PC-3 (cell line): ENCODE measurements around the gene HNRNPL. TPM values are rescaled to one million over a fixed set of nuclear protein-coding genes. Genes with fewer than 3 reads are reported as not detected.

ENCODE experiments used
- ATAC-seq: fragments of 200-7000 bp; cut with Tn5 transposase; 2 replicates; pipeline ENCODE4 v1.9.1; 2020; ENCODE audit warnings: mild to moderate bottlenecking, moderate library complexity
- BruUV-seq: library from RNA; stranded (reverse); fragments of 400-500 nt; replicated peaks from 2 replicates; lab custom pipeline; 2021; lab: Mats Ljungman, UMichigan
- CTCF ChIA-PET: fragments of 300-600 bp; sonication (Branson Sonifier 250); formaldehyde crosslinking; loops from one replicate; lab custom pipeline; 2022; ENCODE audit warnings: antibody characterized with exemption; lab: Charles Lee
- POLR2A ChIA-PET: fragments of 300-600 bp; sonication (Branson Sonifier 250); formaldehyde crosslinking; loops from one replicate; lab custom pipeline; 2022; ENCODE audit warnings: antibody characterized with exemption; ENCODE audit not compliant: unreplicated experiment; lab: Charles Lee
- DNase-seq: peaks from one replicate; pipeline ENCODE4 v3.0.0-alpha.2; 2015
- H2AFZ ChIP-seq: fragments of 300-600 bp; sonication (generic); 2 replicates; pipeline ENCODE4 v1.6.0; 2016; ENCODE audit warnings: antibody characterized with exemption, low read length
- H3F3A ChIP-seq: fragments of 300-600 bp; sonication (generic); one replicate; pipeline ENCODE4 v1.6.0; 2017; ENCODE audit warnings: antibody characterized with exemption, low read length, control low read depth, mild to moderate bottlenecking; ENCODE audit not compliant: unreplicated experiment
- H3K27ac ChIP-seq: fragments of 300-600 bp; sonication (generic); 2 replicates; pipeline ENCODE4 v1.5.1; 2016; ENCODE audit warnings: mild to moderate bottlenecking, low read length
- H3K27me3 ChIP-seq: fragments of 300-600 bp; sonication (generic); 2 replicates; pipeline ENCODE4 v1.6.1; 2016; ENCODE audit warnings: low read length, mixed read lengths
- H3K36me3 ChIP-seq: fragments of 300-600 bp; sonication (generic); 2 replicates; pipeline ENCODE4 v1.6.1; 2016; ENCODE audit warnings: low read depth, mixed run types, low read length, mixed read lengths
- H3K4me1 ChIP-seq: fragments of 300-600 bp; sonication (generic); 2 replicates; pipeline ENCODE4 v1.5.1; 2016; ENCODE audit warnings: low read length; ENCODE audit not compliant: insufficient read depth
- H3K4me2 ChIP-seq: fragments of 300-600 bp; sonication (generic); 2 replicates; pipeline ENCODE4 v1.6.0; 2016; ENCODE audit warnings: low read length
- H3K4me3 ChIP-seq: fragments of 300-600 bp; sonication (generic); 2 replicates; pipeline ENCODE4 v1.5.1; 2016; ENCODE audit warnings: mild to moderate bottlenecking, low read length, mixed read lengths
- H3K79me2 ChIP-seq: fragments of 300-600 bp; sonication (generic); 2 replicates; pipeline ENCODE4 v1.6.1; 2017; ENCODE audit warnings: low read length, mixed read lengths
- H3K9ac ChIP-seq: fragments of 300-600 bp; sonication (generic); 2 replicates; pipeline ENCODE4 v1.6.0; 2016; ENCODE audit warnings: mild to moderate bottlenecking, low read length
- H3K9me2 ChIP-seq: fragments of 300-600 bp; sonication (generic); replicated peaks from 2 replicates; pipeline ENCODE4 v1.6.1; 2016; ENCODE audit warnings: mixed run types, low read length, mixed read lengths
- H3K9me3 ChIP-seq: fragments of 300-600 bp; sonication (generic); 2 replicates; pipeline ENCODE4 v1.6.1; 2016; ENCODE audit warnings: low read length, mixed read lengths
- H4K20me1 ChIP-seq: fragments of 300-600 bp; sonication (generic); 2 replicates; pipeline ENCODE4 v1.6.1; 2016; ENCODE audit warnings: low read length, mixed read lengths
- CTCF ChIP-seq: fragments of 300-600 bp; sonication (generic); conservative IDR thresholded peaks from 2 replicates; pipeline ENCODE4 v1.5.1; 2017; ENCODE audit warnings: antibody characterized with exemption, low read depth, mild to moderate bottlenecking, low read length
- EZH2 ChIP-seq: fragments of 300-600 bp; sonication (generic); IDR thresholded peaks from one replicate; pipeline ENCODE4 v1.6.1; 2017; ENCODE audit warnings: antibody characterized with exemption, mild to moderate bottlenecking, low read length; ENCODE audit not compliant: unreplicated experiment
- EZH2phosphoT487 ChIP-seq: fragments of 300-600 bp; sonication (generic); IDR thresholded peaks from 2 replicates; pipeline ENCODE4 v1.6.1; 2018; ENCODE audit warnings: mild to moderate bottlenecking, antibody characterized with exemption, low read length, borderline replicate concordance
- intact Hi-C: fragments of 100-400 bp; cut with micrococcal nuclease; formaldehyde crosslinking; loops from 2 replicates; pipeline ENCODE4 v1.9.0; 2023
- total RNA-seq: library from RNA; depleted of rRNA; stranded (reverse); fragments of >200 nt; gene quantifications from 2 replicates; pipeline ENCODE4 v1.2.3, GENCODE V29; 2014; rRNA removed

HNRNPL gene
- total RNA-seq, 1 experiment from 2014 or later = 315 TPM

- no peak within 1 kb of the TSS for H3K4me3 ChIP-seq
- no peaks in the 10 kb centered on the region for H4K20me1 ChIP-seq
- H3K36me3 ChIP-seq = no peaks in the 10 kb centered on the region
- no peaks in the 10 kb centered on the region for H3K4me1 ChIP-seq
- no peaks in the 10 kb centered on the region for H3K79me2 ChIP-seq
- H3K4me2 ChIP-seq = no peak within 1 kb of the TSS
- ChIA-PET CTCF (no interaction called here), POLR2A (no interaction called here)
- no peaks in the 10 kb centered on the region for H3F3A ChIP-seq
- H3K9ac ChIP-seq = no peak within 1 kb of the TSS
- H3K9me2 ChIP-seq = no peaks in the 10 kb centered on the region
- H3K27me3 ChIP-seq = no peaks in the 10 kb centered on the region
- intact Hi-C loops = no loop called here
- H2AFZ ChIP-seq = no peak within 1 kb of the TSS
- H3K27ac ChIP-seq = no peak within 1 kb of the TSS
- no peaks in the 10 kb centered on the region for H3K9me3 ChIP-seq
- TF ChIP-seq EZH2phosphoT487 (no peak), EZH2 (no peak), CTCF (no peak)
- DNase-seq (no peak), ATAC-seq (no peak)
- no TSS peak for BruUV-seq
Measured at GRCh38 chr19:38788478-38789243, 61.1 kb downstream of the HNRNPL start, which contains the start of gene LGALS7B. LGALS7B (plus strand) TSS chr19:38789200; CDS start chr19:38789227, 27 bp downstream.

- H3F3A ChIP-seq = no peaks in the 10 kb centered on the region
- POLR2A ChIA-PET = no interaction called here
- DNase-seq = no peak
- no peaks in the 10 kb centered on the region for H4K20me1 ChIP-seq
- no peak overlapping the region for H3K9ac ChIP-seq
- H2AFZ ChIP-seq = no peak overlapping the region
- no peaks in the 10 kb centered on the region for H3K9me2 ChIP-seq
- TF ChIP-seq CTCF = no peak
- TF ChIP-seq EZH2phosphoT487 = no peak
- no peak for TF ChIP-seq EZH2
- no peaks in the 10 kb centered on the region for H3K9me3 ChIP-seq
- H3K27ac ChIP-seq = no peak overlapping the region
- no peaks in the 10 kb centered on the region for H3K27me3 ChIP-seq
- no peak overlapping the region for H3K4me2 ChIP-seq
- no peaks in the 10 kb centered on the region for H3K4me1 ChIP-seq
- no TSS peak for BruUV-seq
- CTCF ChIA-PET = no interaction called here
- no peaks in the 10 kb centered on the region for H3K79me2 ChIP-seq
- no peak for ATAC-seq
- H3K4me3 ChIP-seq = no peak overlapping the region
- intact Hi-C loops = no loop called here
- no peaks in the 10 kb centered on the region for H3K36me3 ChIP-seq
Measured at GRCh38 chr19:38786572-38787265, 63.1 kb downstream of the HNRNPL start.

Other genes with a start within 250 kb of the HNRNPL start
- gene MAP4K1, start 232.0 kb downstream of the HNRNPL start, total RNA-seq = 0.63 and 2.3 TPM in 2 replicates
- 310 and 414 TPM in 2 replicates for gene EIF3K, start 230.8 kb downstream of the HNRNPL start, total RNA-seq
- gene ACTN4, start 202.3 kb downstream of the HNRNPL start, total RNA-seq = 382 and 397 TPM in 2 replicates
- gene CAPN12, start 105.5 kb downstream of the HNRNPL start, total RNA-seq = 3.8 and 5.5 TPM in 2 replicates
- gene LGALS7, start 76.5 kb downstream of the HNRNPL start, total RNA-seq = not detected in 2 replicates
- gene LGALS7B, start 60.8 kb downstream of the HNRNPL start, total RNA-seq = not detected in 2 replicates
- gene LGALS4, start 37.0 kb downstream of the HNRNPL start, total RNA-seq = 0.51 TPM in 1 of 2 replicates, not detected in the other
- gene ECH1, start 18.2 kb downstream of the HNRNPL start, total RNA-seq = 41.8 and 78.9 TPM in 2 replicates
- 1.2 and 3.2 TPM in 2 replicates for gene RINL, start 28.3 kb upstream of the HNRNPL start, total RNA-seq
- 37.9 and 55.2 TPM in 2 replicates for gene SIRT2, start 49.6 kb upstream of the HNRNPL start, total RNA-seq
- 43.7 and 44.9 TPM in 2 replicates for gene NFKBIB, start 50.0 kb upstream of the HNRNPL start, total RNA-seq
- gene CCER2, start 62.2 kb upstream of the HNRNPL start, total RNA-seq = 0.26 TPM in 1 of 2 replicates, not detected in the other
- 26.7 and 28.3 TPM in 2 replicates for gene SARS2, start 80.8 kb upstream of the HNRNPL start, total RNA-seq
- gene MRPS12, start 81.0 kb upstream of the HNRNPL start, total RNA-seq = 143 and 156 TPM in 2 replicates
- gene FBXO17, start 125.8 kb upstream of the HNRNPL start, total RNA-seq = not detected in 2 replicates
- 7.1 and 16.5 TPM in 2 replicates for gene FBXO27, start 182.6 kb upstream of the HNRNPL start, total RNA-seq
- 3.4 and 5.0 TPM in 2 replicates for gene ACP7, start 234.4 kb upstream of the HNRNPL start, total RNA-seq